Measurements from ENCODE around the gene AKAP1.

AKAP1 gene, protein sequence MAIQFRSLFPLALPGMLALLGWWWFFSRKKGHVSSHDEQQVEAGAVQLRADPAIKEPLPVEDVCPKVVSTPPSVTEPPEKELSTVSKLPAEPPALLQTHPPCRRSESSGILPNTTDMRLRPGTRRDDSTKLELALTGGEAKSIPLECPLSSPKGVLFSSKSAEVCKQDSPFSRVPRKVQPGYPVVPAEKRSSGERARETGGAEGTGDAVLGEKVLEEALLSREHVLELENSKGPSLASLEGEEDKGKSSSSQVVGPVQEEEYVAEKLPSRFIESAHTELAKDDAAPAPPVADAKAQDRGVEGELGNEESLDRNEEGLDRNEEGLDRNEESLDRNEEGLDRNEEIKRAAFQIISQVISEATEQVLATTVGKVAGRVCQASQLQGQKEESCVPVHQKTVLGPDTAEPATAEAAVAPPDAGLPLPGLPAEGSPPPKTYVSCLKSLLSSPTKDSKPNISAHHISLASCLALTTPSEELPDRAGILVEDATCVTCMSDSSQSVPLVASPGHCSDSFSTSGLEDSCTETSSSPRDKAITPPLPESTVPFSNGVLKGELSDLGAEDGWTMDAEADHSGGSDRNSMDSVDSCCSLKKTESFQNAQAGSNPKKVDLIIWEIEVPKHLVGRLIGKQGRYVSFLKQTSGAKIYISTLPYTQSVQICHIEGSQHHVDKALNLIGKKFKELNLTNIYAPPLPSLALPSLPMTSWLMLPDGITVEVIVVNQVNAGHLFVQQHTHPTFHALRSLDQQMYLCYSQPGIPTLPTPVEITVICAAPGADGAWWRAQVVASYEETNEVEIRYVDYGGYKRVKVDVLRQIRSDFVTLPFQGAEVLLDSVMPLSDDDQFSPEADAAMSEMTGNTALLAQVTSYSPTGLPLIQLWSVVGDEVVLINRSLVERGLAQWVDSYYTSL

DNA sequence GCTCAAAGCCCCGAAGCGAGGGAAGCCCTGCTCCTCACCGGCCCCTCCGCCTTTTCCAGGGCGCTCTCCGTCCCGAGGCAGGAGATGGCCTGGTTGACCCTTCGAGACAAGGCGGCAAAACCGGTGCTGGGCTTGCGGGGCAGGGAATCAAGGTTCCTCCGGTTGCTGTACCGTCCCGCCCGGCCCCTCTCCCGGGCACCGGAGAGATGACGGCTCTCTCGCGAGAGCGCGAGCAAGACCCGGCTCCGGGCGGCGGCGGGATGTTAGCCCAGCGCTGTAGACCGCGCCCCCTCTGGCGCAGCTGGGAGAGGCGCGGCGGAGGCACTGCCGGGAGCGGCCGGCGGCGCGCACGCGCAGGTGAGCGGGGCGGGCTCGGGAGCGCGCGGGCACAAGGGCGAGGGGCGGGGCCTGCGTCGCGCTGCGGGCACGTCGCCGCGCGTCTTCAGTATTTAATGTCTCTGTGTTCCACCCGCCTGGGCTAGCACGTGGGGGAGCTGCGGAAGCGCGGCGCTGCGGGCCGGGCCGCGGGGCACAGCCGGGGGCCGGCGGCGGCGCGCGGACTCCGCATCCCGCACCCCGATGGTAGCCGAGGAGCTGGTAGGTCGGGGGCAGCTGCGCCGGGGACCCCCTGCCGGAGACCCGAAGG is at the start of gene AKAP1:
TSS of gene AKAP1 (plus strand) at position 445 of the 646 bp plus-strand sequence. CDS start 20,219 bp downstream, outside the sequence.
- DNase-seq = peak; percentile 83

DNA sequence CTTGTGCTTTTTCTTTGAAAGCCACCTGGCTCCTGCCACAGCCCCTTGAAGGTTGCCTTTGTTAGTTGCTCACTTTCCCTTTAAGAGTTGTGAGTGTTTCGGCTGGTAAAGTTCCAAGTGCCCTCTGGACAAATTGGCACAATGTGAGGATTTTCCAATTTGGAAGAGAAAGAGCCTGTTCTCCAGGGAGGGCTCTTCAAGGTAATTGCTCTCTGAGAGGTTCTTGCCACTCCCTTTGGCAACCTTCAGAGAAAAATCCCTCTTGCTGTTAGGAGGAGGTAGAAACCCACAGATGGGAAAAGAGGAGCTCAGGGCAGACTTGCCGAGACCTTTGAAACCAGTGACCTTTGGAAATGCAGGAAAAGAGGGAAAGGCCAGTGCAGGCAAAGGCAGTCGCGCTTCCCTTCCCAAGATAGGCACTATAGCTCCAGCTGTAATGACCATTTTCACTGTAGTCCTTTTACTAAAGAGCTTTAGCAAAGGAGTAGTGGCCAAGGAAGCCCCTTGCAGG is 49.0 kb upstream of the AKAP1 start:
- no peak for DNase-seq

DNA sequence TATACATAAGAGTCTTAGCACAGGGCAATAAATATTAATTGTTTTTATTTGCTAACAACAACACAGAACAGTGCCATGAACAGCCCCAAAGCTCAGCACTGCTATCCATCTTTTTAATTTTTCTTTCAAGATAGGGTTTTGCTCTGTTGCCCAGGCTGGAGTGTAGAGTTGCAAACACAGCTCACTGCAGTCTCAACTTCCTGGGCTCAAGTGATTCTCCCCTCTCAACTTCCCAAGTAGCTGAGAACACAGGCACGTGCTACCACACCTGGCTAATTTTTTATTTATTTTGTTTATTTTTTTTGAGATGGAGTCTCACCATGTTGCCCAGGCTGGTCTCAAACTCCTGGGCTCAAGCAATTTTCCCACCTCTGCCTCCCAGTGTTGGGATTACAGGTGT is 47.6 kb upstream of the AKAP1 start:
- DNase-seq = no peak

DNA sequence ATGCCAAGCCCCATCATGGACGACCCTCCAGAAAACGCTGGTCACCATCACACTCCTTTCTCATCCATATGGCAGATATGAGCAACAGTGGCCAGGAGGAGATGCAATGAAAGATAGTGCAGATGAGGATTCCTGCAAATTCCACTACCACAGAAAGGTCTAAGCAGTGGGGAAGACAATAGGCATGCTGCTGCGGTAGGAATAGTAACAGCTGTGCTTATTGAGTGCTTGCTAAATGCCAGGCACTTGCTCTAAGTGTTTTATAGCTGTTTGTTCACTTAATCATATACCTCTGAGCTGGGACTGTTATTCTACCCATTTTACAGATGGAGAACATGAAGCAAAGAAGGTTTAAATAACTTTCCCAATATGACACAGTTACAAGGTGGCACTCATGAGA is 46.6 kb upstream of the AKAP1 start:
- DNase-seq = no peak

DNA sequence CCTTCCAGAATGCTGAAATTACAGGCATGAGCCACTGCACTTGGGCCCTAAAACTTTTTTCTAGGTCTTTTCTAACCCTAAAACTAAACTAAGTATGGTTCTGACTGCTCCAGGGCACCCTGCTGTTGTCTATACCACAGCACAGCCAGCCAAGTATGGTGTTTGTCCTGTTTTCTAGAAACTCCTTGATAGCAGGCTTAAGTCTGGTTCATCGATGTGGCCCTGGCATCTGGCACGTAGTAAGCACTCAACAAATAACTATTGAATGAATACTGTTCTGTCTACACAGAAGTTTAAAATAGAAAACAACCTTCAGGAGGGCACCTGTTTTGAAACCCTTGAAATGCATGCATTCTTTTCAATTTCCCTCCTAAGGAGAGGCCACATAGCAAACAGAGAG is 44.5 kb upstream of the AKAP1 start:
- no peak for DNase-seq

DNA sequence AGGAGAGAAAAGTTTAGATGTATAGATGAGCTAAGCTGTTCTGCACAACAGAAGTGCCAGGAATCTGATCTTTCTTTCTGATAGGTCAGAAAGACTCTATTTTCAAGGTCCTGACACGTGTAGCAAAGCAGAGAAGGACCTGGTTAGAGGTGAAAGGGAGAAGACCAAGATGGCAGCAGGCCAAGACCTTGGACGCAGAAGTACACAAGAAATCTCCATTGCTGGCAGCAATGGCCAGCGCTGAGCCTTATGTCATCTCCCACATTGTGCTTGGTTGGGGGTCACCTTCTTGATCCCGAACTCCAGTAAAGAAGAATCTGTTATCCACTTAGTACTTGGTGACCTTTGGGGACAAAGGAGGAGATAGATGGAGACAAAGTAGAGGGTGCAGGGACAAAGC is 41.8 kb upstream of the AKAP1 start:
- DNase-seq = no peak

DNA sequence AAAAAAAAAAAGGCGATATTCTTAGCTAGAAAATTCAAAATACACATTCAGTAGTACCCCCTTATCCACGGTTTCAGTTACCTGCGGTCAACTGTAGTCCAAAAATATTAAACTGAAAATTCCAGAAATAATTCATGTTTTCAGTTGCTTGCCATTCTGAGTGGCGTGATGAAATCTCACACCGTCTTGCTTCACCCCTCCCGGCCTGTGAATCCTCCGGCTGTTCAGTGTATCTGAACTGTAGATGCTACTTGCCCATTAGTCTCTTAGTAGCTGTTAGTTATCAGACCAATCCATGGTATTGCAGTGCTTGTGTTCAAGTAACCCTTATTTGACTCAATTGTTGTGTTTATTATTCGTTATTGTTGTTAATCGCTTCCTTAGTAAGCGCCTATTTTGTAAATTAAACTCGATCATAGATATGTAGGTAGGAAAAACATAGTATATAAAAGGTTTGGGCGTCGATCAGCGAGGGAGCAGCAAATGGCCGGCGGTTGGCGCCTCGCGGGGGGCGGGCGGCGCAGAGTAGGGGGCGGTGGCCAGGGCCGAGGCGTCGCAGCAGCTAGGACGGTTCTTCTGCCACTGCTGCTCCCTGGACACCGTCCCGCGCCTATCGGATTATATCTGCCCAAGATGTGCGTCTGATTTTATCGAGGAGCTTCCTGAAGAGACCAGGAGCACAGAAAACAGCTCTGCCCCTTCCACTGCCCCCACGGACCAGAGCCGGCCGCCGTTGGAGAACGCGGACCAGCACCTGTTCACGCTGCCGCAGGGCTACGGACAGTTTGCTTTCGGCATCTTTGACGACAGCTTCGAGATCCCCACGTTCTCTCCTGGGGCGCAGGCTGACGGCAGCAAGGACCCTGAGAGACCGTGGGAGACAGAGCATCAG is 39.8 kb upstream of the AKAP1 start:
- no peak for DNase-seq

DNA sequence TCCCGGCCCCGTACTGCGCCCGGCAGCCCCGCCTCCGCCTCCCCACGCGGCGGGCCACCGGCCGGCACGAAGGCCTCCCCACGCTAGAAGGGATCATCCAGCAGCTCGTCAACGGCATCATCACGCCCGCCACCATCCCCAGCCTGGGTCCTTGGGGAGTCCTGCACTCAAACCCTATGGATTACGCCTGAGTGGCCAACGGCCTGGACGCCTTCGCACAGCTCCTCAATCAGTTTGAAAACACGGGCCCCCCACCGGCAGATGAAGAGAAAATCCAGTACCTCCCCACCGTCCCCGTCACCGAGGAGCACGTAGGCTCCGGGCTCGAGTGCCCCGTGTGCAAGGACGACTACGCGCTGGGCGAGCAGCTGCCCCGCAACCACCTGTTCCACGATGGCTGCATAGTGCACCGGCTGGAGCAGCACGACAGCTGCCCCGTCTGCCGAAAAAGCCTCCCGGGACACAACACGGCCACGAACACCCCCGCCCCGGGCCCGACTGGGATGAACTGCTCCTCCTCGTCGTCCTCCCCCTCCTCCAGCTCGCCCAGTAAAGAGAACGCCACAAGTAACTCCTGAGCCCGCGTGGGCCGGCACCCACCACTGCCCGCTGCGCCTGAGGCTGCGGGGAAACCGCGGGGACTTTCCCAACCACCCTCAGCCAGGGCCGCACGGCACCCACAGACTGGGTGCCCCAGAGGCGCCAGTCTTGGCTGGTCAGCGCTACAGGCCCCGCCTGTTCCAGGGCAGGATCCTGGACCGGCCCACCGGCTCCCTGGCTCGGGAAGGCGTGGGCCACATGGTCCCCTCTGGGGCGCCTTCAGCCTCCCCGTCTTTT is 39.0 kb upstream of the AKAP1 start:
- DNase-seq = no peak

DNA sequence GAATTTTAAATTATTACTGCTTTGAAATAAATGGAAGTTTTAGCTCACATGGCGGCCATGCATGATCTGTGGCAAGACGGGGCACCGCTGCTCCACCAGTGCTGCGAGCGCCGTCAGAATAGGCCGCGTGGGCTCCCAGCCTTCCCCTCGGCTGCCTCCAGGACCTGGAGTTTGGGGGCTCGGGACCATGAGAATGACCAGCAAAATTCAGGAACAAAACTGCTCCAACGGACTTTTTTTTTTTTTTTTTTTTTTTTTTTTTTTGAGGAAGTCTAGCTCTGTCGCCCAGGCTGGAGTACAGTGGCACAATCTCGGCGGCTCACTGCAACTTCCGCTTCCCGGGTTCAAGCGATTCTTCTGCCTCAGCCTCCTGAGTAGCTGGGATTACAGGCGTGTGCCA is 38.3 kb upstream of the AKAP1 start:
- DNase-seq = no peak

DNA sequence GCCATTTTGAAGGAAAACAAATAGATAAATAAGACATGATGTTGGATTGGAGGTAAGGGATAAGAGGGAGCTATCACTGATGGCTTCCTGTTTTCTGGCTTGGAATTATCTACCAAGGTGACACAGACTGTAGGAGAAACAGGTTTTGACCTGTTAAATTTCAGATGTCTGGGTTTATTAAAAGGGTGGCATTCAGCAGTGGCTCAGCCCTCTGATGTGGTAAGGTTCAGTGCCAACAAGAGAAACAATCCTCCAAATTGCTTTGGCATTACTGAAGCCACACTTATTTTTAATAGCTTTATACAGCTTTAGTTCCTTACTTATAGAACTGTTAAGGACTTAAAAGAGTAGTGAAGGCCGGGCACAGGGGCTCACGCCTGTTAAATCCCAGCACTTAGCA is 37.0 kb upstream of the AKAP1 start:
- DNase-seq = no peak

DNA sequence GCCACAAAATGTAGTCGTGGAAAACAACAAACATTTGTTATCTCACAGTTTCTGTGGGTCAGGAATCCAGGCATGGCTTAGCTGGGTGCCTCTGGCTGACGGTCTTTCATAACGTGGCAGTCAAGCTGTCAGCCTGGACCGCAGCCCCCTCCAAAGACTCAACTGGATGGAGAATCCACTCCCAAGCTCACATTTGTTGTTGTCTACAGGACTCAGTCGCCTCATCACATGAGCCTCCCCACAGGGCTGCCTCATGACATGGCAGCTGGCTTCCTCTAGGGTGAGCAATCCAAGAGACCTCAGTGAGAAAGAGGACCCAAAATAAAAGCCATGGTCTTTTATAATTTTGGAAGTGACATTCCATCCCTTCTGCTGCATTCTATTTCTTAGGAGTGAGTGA is 34.7 kb upstream of the AKAP1 start:
- DNase-seq = no peak

DNA sequence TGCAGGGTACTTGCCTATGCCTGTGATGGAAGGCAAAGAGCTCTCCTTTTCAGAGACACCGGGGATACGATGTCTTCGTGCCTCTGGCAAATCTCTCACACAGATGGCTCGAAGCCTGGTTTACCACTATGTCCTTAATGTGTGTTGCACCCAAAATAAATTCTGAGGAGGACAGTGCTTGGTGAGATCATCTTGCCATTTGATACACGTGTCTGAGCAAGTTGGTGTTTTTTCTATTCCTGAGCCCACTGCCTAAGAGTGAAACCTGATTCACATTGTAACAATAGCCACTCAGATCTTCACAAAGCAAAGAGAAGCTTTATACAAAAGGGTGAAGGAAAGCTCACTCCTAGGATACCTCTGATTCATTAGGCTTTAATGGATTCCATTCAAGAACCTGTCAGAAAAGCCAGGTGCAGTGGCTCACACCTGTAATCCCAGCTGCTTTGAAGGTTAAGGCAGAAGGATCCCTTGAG is 33.1 kb upstream of the AKAP1 start:
- DNase-seq = no peak

DNA sequence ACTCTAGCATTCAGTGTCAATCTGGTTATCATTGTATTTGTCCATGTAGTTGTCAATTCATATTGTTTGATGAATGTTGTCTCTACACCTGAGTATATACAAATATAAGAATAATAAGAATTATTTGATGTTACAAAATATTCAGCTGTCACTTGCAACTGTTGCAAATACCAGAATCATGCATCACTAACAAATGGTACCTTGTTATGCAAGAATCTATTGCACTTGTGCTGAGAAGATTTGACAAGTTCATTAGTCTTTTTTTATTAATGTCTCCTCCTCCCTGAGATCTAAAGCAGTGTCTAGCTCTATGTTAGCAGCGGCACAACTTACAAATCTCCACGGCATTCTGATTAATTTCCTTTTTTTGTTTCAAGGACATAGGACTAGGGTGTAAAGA is 22.2 kb upstream of the AKAP1 start:
- DNase-seq = no peak

DNA sequence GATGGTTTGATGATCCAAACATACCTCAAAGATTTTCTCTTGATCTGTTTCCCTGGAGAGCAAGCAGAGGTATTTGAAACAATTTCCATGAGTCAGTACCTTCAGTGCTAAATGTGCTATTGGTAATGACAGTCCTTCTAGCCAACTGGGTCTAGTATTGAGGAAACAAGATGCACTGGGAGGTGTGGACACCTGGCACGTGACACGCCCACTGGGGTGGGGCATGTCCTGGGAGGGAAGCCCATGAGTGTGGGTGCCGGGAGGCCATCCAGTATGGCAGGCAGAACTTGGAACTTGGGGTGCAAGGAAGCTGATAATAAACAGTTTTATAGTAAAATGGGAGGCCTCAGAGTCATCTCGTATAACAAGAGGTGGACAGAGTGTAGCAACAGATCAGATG is 17.9 kb upstream of the AKAP1 start:
- no peak for DNase-seq

DNA sequence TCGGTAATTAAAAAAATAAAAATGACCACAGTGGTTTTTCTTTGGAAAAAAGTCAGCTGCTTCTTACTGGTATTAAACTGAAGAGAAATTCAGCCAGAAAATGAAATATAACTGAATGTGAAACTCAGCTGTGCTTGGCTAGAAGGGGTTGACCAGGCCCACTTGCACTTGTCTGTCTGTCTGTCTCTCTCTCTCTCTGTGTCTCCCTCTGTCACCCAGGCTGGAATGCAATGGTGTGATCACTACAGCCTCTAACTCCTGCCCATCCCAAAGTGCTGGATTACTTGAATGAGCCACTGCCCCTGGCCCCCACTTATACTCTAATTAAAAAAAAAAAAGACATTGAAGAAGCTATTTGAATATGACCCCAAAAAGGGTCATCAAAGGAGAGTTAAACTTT is 17.3 kb upstream of the AKAP1 start:
- no peak for DNase-seq

DNA sequence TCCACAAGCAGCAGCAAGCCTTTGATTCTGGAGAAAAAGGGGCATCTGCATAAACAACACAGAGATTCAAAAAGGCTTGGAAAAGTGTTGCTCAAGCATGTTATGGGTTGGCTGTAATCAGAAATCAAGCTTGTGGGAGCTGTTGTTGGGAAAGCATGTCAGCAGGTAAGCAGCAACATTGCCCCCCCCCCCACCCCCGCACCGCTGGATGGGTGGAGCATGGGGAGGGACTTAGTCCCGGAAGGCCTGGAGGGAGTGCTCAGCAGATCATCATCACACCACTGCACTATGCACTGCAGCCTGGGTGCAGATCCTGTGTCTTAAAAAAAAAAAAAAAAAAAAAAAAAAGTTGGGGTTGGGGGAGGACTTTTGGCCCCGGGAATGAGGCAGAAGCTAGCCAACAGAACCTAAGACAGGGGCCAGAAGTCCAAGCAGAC is 16.8 kb upstream of the AKAP1 start:
- DNase-seq = no peak

DNA sequence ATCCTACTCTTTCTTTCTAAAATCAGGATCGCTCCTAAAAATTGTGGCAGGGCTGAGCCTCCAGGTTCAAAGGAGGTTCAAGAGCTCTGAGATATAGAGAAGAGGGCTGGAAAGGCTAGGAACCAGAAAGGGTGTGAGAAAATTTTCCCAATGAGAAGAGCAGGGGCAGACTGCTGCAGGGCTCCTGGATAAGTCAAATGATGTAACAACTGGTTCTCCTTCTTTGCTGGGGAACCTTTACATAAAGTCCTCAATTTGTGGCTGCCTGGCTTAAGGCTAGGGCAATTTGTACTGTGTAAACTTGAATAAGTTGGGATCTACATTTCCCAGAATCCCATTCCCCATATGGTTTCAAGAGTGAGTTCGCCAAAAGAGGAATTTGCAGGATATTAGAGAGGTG is 16.3 kb upstream of the AKAP1 start:
- no peak for DNase-seq

DNA sequence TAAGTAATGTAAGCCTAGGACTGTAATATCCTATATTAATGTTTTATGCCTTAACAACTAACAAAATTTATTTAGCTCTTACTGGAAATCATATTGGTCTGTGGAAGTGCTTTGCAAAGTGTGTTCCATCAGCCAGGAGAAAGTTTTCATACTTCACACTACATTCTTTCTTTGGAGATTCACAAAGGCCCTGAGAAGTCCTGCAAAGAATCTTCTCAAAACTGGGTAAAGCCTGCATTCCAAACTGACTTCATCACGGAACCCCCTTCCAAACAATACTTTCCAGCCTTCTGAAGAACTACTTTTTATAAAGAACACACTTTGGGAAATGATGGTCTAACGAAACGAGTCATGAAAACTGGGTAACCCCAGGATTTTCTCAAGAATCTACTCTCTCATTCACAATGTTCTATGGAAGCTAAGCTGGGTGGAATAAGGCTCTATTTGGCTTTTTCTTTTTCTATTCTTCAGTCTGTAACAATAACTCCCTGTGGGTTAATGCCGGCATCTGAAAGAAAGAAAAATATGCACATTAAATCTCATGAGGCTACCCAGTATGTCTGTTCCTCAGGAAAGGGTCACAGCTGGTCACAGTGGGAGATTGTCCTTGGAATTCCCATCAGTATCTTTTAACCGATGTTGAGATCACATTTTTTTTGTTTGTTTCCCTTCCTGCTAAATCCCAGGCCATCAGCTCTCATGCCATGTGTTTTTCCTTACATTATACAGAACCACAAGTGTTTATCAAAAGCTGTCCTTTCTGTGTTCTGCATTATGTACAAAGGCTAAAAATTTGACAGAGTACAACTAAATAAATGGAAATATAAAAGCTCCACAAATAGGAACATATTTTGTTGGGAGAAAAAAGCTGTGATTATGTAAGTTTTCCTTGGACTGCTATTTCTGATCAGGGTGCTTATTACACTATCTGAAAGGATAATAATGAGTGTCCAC is 12.8 kb upstream of the AKAP1 start:
- DNase-seq = no peak

DNA sequence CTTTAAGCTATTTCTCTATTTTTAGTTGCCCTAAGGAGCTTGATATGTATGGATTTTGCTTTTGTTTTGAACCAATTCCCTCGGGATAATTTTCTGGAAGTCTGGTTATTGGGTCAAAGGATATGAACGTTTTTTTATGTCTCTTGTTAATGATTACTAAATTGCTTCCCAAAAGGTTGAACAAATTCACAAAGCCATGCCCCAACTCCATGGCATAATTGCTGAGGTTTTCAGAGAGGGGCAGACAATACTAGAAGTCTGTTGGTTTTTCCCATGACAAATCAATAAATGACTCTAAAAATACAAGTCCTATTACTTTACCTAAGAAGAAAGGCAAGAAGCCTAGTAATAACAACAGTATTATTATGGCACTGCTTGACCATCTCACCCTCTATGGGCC is 11.4 kb upstream of the AKAP1 start:
- DNase-seq = no peak

DNA sequence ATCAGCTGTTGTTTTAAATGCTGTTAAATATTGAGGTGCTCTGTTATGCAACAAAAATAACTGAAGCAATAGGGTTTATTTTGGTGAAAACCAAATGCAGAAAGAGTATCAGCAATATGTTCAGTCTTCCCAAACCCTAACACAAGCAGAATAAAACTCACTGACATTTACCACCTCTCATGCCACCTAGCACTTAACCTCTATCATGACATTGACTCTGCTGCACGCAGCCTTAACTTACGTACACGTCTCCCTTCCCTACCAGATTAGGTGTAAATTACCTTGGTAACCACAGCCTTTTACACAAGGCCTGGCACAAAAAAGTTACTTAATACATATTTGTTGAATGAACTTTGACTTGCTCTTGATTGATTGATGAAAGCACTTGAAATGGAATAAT is 9.9 kb upstream of the AKAP1 start:
- DNase-seq = no peak

Data from NCI-H526 treated with DMSO at 0.1 percent for 48 hours (cell line).